ENCODE measurements around the gene ASTN2.

- TF ChIP-seq CTCF (IDR thresholded peaks at IDR 0.05) = no peak
- no peak for TF ChIP-seq POLR2A (IDR thresholded peaks at IDR 0.05)
Measured at GRCh38 chr9:117081641-117082317, 333.1 kb downstream of the ASTN2 start.

Data from lower leg skin (tissue), 3 donors.